H1 (cell line): ENCODE measurements around the gene YAF2. TPM values are rescaled to one million over a fixed set of nuclear protein-coding genes. Genes with fewer than 3 reads are reported as not detected.

Experiments
- CTCF ChIA-PET: fragments of 300-600 bp; sonication (Branson Sonifier 250); formaldehyde crosslinking; loops from one replicate; lab custom pipeline; 2021; ENCODE audit not compliant: partially characterized antibody; lab: Charles Lee
- POLR2A ChIA-PET: fragments of 300-600 bp; sonication (Branson Sonifier 250); formaldehyde crosslinking; loops from one replicate; lab custom pipeline; 2021; ENCODE audit warnings: inconsistent platforms; ENCODE audit not compliant: partially characterized antibody; lab: Charles Lee
- DNase-seq, 2 experiments: peaks; one replicate each; pipeline versions ENCODE4 v3.0.0 to v3.0.0-alpha.2; 2010 to 2022; ENCODE audit warnings: low spot score in 2 of 2, low read depth in 1 of 2, mixed read lengths in 1 of 2
- FAIRE-seq: peaks from 2 replicates; lab custom pipeline; 2011; peaks lifted over from hg19 to GRCh38; lab: Jason Lieb, UNC
- H2AFZ ChIP-seq: 2 replicates; pipeline ENCODE4 v1.8.1; 2012; ENCODE audit warnings: low read length, inconsistent platforms
- H2AK5ac ChIP-seq: 2 replicates; pipeline ENCODE4 v1.6.1; 2013; ENCODE audit warnings: low read depth, low read length
- H2BK120ac ChIP-seq: replicated peaks from 2 replicates; pipeline ENCODE3; 2013; ENCODE audit warnings: low read depth, low read length, inconsistent platforms
- H2BK12ac ChIP-seq: 2 replicates; pipeline ENCODE4 v1.6.1; 2013; ENCODE audit warnings: low read depth, low read length
- H2BK15ac ChIP-seq: 2 replicates; pipeline ENCODE4 v1.6.1; 2013; ENCODE audit warnings: low read length
- H2BK20ac ChIP-seq: 2 replicates; pipeline ENCODE4 v1.6.1; 2013; ENCODE audit warnings: low read length
- H2BK5ac ChIP-seq: 2 replicates; pipeline ENCODE4 v1.6.1; 2013; ENCODE audit warnings: low read depth, low read length
- H3K14ac ChIP-seq: 2 replicates; pipeline ENCODE4 v1.6.1; 2013; ENCODE audit warnings: inconsistent platforms; ENCODE audit not compliant: insufficient read length
- H3K18ac ChIP-seq: 2 replicates; pipeline ENCODE4 v1.6.1; 2013; ENCODE audit warnings: low read length; ENCODE audit errors: extremely low read depth
- H3K23ac ChIP-seq: 2 replicates; pipeline ENCODE4 v1.6.1; 2013; ENCODE audit warnings: inconsistent platforms; ENCODE audit not compliant: insufficient read length
- H3K23me2 ChIP-seq: 2 replicates; pipeline ENCODE4 v1.6.1; 2013; ENCODE audit warnings: low read depth, low read length
- H3K27ac ChIP-seq: 2 replicates; pipeline ENCODE4 v1.6.1; 2011; ENCODE audit warnings: low read depth, low read length, inconsistent platforms
- H3K27me3 ChIP-seq, 4 experiments: replicated peaks in 1 of 4; 1 replicate in 1 of 4; 2 replicates in 3 of 4; pipeline versions ENCODE4 v1.6.1 to v1.8.1; 2011 to 2013; ENCODE audit warnings: low read length in 3 of 4, mild to moderate bottlenecking in 3 of 4, inconsistent platforms in 2 of 4, mixed read lengths in 2 of 4, moderate library complexity in 1 of 4; ENCODE audit not compliant: control insufficient read depth in 3 of 4, insufficient read depth in 3 of 4; ENCODE audit errors: extremely low read depth in 1 of 4
- H3K36me3 ChIP-seq, 4 experiments: 2 replicates each; pipeline versions ENCODE4 v1.6.1 to v1.8.1; 2011 to 2013; ENCODE audit warnings: mild to moderate bottlenecking in 4 of 4, low read length in 3 of 4, moderate library complexity in 2 of 4, control low read depth in 1 of 4, inconsistent platforms in 1 of 4; ENCODE audit not compliant: insufficient read depth in 4 of 4, control insufficient read depth in 2 of 4
- H3K4ac ChIP-seq: replicated peaks from 2 replicates; pipeline ENCODE3; 2013; ENCODE audit warnings: low read length, low read depth, mixed read lengths, inconsistent platforms; ENCODE audit not compliant: insufficient read length
- H3K4me1 ChIP-seq, 4 experiments: replicated peaks in 1 of 4; 1 replicate in 1 of 4; 2 replicates in 3 of 4; pipeline versions ENCODE4 v1.6.1 to v1.8.1; 2011 to 2013; ENCODE audit warnings: low read length in 3 of 4, inconsistent platforms in 2 of 4, mixed read lengths in 1 of 4; ENCODE audit not compliant: insufficient read depth in 4 of 4, control insufficient read depth in 3 of 4
- H3K4me2 ChIP-seq, 2 experiments: 2 replicates each; pipeline versions ENCODE4 v1.6.1 to v1.8.1; 2011 to 2013; ENCODE audit warnings: low read depth in 2 of 2, low read length in 2 of 2, control low read depth in 1 of 2, inconsistent platforms in 1 of 2, mild to moderate bottlenecking in 1 of 2; ENCODE audit not compliant: insufficient read depth in 1 of 2
- H3K4me3 ChIP-seq, 4 experiments: fragments of 200-600, 300-600 bp in 1 of 4; sonication (generic), shearing (Covaris generic), sonication (Bioruptor Twin) in 1 of 4; 2 replicates each; pipeline versions ENCODE4 v1.5.1 to v1.8.1; 2011 to 2016; ENCODE audit warnings: low read length in 4 of 4, low read depth in 3 of 4, control low read depth in 2 of 4, inconsistent platforms in 2 of 4, mild to moderate bottlenecking in 2 of 4, mixed read lengths in 1 of 4, moderate library complexity in 1 of 4; ENCODE audit not compliant: insufficient read depth in 2 of 4; ENCODE audit errors: extremely low read depth in 1 of 4
- H3K56ac ChIP-seq: replicated peaks from 2 replicates; pipeline ENCODE3; 2013; ENCODE audit warnings: low read depth, mild to moderate bottlenecking, mixed read lengths, low read length, inconsistent platforms; ENCODE audit not compliant: insufficient read length
- H3K79me1 ChIP-seq: 2 replicates; pipeline ENCODE4 v1.6.1; 2013; ENCODE audit warnings: low read depth, low read length, control low read depth
- H3K79me2 ChIP-seq, 2 experiments: 2 replicates each; pipeline versions ENCODE4 v1.6.1 to v1.8.1; 2012 to 2013; ENCODE audit warnings: low read length in 2 of 2, mild to moderate bottlenecking in 2 of 2, inconsistent platforms in 1 of 2; ENCODE audit not compliant: insufficient read depth in 2 of 2, control insufficient read depth in 1 of 2
- H3K9ac ChIP-seq, 4 experiments: replicated peaks in 1 of 4; 1 replicate in 1 of 4; 2 replicates in 3 of 4; pipeline versions ENCODE4 v1.6.1 to v1.8.1; 2011 to 2013; ENCODE audit warnings: low read depth in 3 of 4, low read length in 3 of 4, control low read depth in 2 of 4, mild to moderate bottlenecking in 2 of 4, moderate library complexity in 2 of 4, inconsistent platforms in 1 of 4; ENCODE audit errors: extremely low read depth in 1 of 4
- H3K9me3 ChIP-seq, 2 experiments: 2 replicates each; pipeline versions ENCODE4 v1.6.1 to v1.8.1; 2012 to 2013; ENCODE audit warnings: mild to moderate bottlenecking in 2 of 2, moderate library complexity in 2 of 2, control low read depth in 1 of 2, inconsistent platforms in 1 of 2, low read depth in 1 of 2, low read length in 1 of 2, mixed read lengths in 1 of 2; ENCODE audit not compliant: insufficient read depth in 2 of 2
- H4K20me1 ChIP-seq, 2 experiments: replicated peaks in 1 of 2; 2 replicates each; pipeline versions ENCODE3 to v1.8.1; 2011 to 2013; ENCODE audit warnings: inconsistent platforms in 2 of 2, low read length in 2 of 2, mild to moderate bottlenecking in 1 of 2; ENCODE audit not compliant: insufficient read depth in 2 of 2, control insufficient read depth in 1 of 2
- H4K5ac ChIP-seq: 2 replicates; pipeline ENCODE4 v1.6.1; 2013; ENCODE audit warnings: low read length, low read depth, mixed read lengths, inconsistent platforms; ENCODE audit not compliant: insufficient read length
- H4K8ac ChIP-seq: 2 replicates; pipeline ENCODE4 v1.8.0; 2013; ENCODE audit warnings: mild to moderate bottlenecking, moderate library complexity, low read length, inconsistent platforms; ENCODE audit not compliant: insufficient read depth; ENCODE audit errors: extremely low read depth
- H4K91ac ChIP-seq: replicated peaks from 2 replicates; pipeline ENCODE3; 2013; ENCODE audit warnings: low read length, mixed read lengths, inconsistent platforms; ENCODE audit not compliant: insufficient read length
- ASH2L ChIP-seq: fragments of 200-600, 300-600 bp; sonication (generic); IDR thresholded peaks from one replicate; pipeline ENCODE4 v1.7.1; 2017; ENCODE audit warnings: low read length
- CEBPB ChIP-seq: IDR thresholded peaks from 2 replicates; pipeline ENCODE4 v1.6.1; 2012; ENCODE audit warnings: low read depth, low read length
- CHD2 ChIP-seq: IDR thresholded peaks from 2 replicates; pipeline ENCODE4 v1.6.1; 2012; ENCODE audit warnings: low read length, improper control_type of control experiment
- CTBP2 ChIP-seq: IDR thresholded peaks from 2 replicates; pipeline ENCODE4 v1.7.0; 2011; ENCODE audit warnings: borderline replicate concordance, mild to moderate bottlenecking, moderate library complexity, mixed read lengths, low read length; ENCODE audit not compliant: insufficient read depth, insufficient read length
- FOSL1 ChIP-seq: IDR thresholded peaks from 2 replicates; pipeline ENCODE4 v1.6.1; 2011; ENCODE audit warnings: mild to moderate bottlenecking, low read depth, low read length, moderate library complexity; ENCODE audit not compliant: insufficient read depth
- GABPA ChIP-seq: IDR thresholded peaks from 2 replicates; pipeline ENCODE4 v1.6.1; 2011; ENCODE audit warnings: mild to moderate bottlenecking, low read length, moderate library complexity, borderline replicate concordance; ENCODE audit not compliant: insufficient read depth
- JUN ChIP-seq: IDR thresholded peaks from 2 replicates; pipeline ENCODE4 v1.6.1; 2011; ENCODE audit warnings: low read depth, mild to moderate bottlenecking, improper control_type of control experiment, low read length
- KDM1A ChIP-seq: fragments of 200-600, 300-600 bp; sonication (generic); IDR thresholded peaks from 2 replicates; pipeline ENCODE4 v1.7.1; 2016; ENCODE audit warnings: mild to moderate bottlenecking, low read length, borderline replicate concordance
- KDM5A ChIP-seq: fragments of 200-600 bp; IDR thresholded peaks from 2 replicates; pipeline ENCODE4 v1.7.1; 2012; ENCODE audit warnings: mild to moderate bottlenecking, low read length, inconsistent platforms, mixed read lengths
- POLR2A ChIP-seq, 2 experiments: IDR thresholded peaks; 1 replicate in 1 of 2; 2 replicates in 1 of 2; pipeline ENCODE4 v1.6.1; 2011; ENCODE audit warnings: low read depth in 2 of 2, low read length in 2 of 2, mild to moderate bottlenecking in 2 of 2; ENCODE audit errors: control extremely low read depth in 1 of 2
- RAD21 ChIP-seq, 2 experiments: IDR thresholded peaks in 1 of 2; conservative IDR thresholded peaks in 1 of 2; 2 replicates each; pipeline ENCODE4 v1.6.1; 2011; ENCODE audit warnings: low read depth in 2 of 2, low read length in 2 of 2, improper control_type of control experiment in 1 of 2, inconsistent platforms in 1 of 2, mild to moderate bottlenecking in 1 of 2, moderate library complexity in 1 of 2
- RFX5 ChIP-seq: IDR thresholded peaks from 2 replicates; pipeline ENCODE4 v1.6.1; 2011; ENCODE audit warnings: low read depth, low read length, improper control_type of control experiment, borderline replicate concordance
- SIN3A ChIP-seq, 2 experiments: IDR thresholded peaks in 1 of 2; conservative IDR thresholded peaks in 1 of 2; 2 replicates each; pipeline ENCODE4 v1.6.1; 2011 to 2012; ENCODE audit warnings: low read length in 2 of 2, improper control_type of control experiment in 1 of 2, low read depth in 1 of 2, mild to moderate bottlenecking in 1 of 2
- SIRT6 ChIP-seq: IDR thresholded peaks from one replicate; pipeline ENCODE4 v1.7.1; 2012; ENCODE audit warnings: low read length, inconsistent platforms
- WGBS, 2 experiments: shearing (Covaris generic) in 1 of 2; methylation state at CpG; one replicate each; pipeline versions ENCODE4 v1.1.6 to v1.1.7; 2013 to 2015; ENCODE audit warnings: low lambda C conversion rate in 2 of 2, mixed read lengths in 2 of 2, inconsistent platforms in 1 of 2, low coverage in 1 of 2, missing lambda C conversion rate in 1 of 2; ENCODE audit not compliant: insufficient replicate concordance in 2 of 2, insufficient coverage in 1 of 2, insufficient read length in 1 of 2; ENCODE audit errors: extremely low coverage in 1 of 2, missing lambda C conversion rate in 1 of 2; 5-methylcytosine and 5-hydroxymethylcytosine counted together
- polyA plus RNA-seq, 7 experiments: library from polyadenylated mRNA; depleted of rRNA in 3 of 7; stranded (reverse) in 5 of 7; unstranded in 2 of 7; fragments of >200 nt in 5 of 7; fragments of 200-250 nt in 2 of 7; gene quantifications; 1 replicate in 5 of 7; 2 replicates in 1 of 7; 4 replicates in 1 of 7; pipeline versions ENCODE4 v1.2.1 to v1.2.3, GENCODE V29; 2011 to 2013; ENCODE audit warnings: missing spikeins in 2 of 7, mixed read lengths in 2 of 7
- total RNA-seq: library from RNA; stranded (reverse); fragmentation: NEBNext Ultra II Directional; extraction: Animal tissue kit (Norgen Biotek cat#: 25700); gene quantifications from 2 replicates; pipeline ENCODE4 v1.2.1, GENCODE V29; 2021

Gene YAF2
- total and polyA plus RNA-seq, 2 of the 8 experiments (the other 6 are each of a cell fraction or from before 2014, with no cell fraction given): 0.50 to 2.2 TPM

DNA sequence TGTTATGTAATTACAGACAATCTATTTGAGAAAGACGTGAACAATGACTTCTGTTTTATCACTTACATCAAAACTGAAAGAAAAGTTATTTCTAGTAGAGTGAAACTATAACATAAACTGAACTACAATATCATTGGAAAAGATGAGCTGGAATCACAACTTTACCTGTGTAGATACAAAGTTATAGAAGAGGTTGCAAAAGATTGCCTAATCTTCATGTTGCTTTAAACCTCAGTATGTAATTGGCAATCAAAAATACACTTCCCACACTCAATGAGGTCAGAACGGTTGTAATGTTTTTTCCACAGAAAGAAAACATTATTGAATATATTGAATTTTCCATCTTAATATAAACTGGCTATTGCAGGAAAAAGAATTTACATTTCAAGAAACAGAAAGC, 55.7 kb downstream of the YAF2 start:
- no peaks in the 10 kb centered on the region for H3K79me2 ChIP-seq
- H3K4me2 ChIP-seq: no peak overlapping the region
- no peaks in the 10 kb centered on the region for H4K20me1 ChIP-seq
- H3K79me1 ChIP-seq: no peaks in the 10 kb centered on the region
- H3K18ac ChIP-seq: no peak overlapping the region
- H2AFZ ChIP-seq: no peak overlapping the region
- no peak overlapping the region for H4K91ac ChIP-seq
- no peaks in the 10 kb centered on the region for H3K36me3 ChIP-seq
- no peak overlapping the region for H2BK12ac ChIP-seq
- H3K9me3 ChIP-seq: no peaks in the 10 kb centered on the region
- H3K27me3 ChIP-seq: no peaks in the 10 kb centered on the region
- no peak overlapping the region for H2AK5ac ChIP-seq
- no peak overlapping the region for H4K8ac ChIP-seq
- H3K4ac ChIP-seq: no peak overlapping the region
- H3K14ac ChIP-seq: no peak overlapping the region
- no peak overlapping the region for H2BK15ac ChIP-seq
- H2BK120ac ChIP-seq: no peak overlapping the region
- H3K9ac ChIP-seq: no peak overlapping the region
- H4K5ac ChIP-seq: no peak overlapping the region
- FAIRE-seq: no peak
- H2BK20ac ChIP-seq: no peak overlapping the region
- 0 out of 7 replicates have a peak, but pooled peaks cover 0 to 3% (median 0%) of the 10 kb centered on the region in 4 experiments for H3K4me1 ChIP-seq
- CTCF ChIA-PET: no interaction called here
- WGBS, 2 experiments: 96% methylated on average over 2 of the region's 2 CpGs; no CpG with 5 or more reads in 1 of the 2 experiments
- H3K56ac ChIP-seq: no peak overlapping the region
- no peak overlapping the region for H3K23ac ChIP-seq
- H3K27ac ChIP-seq: no peak overlapping the region
- no peak overlapping the region for H2BK5ac ChIP-seq
- H3K23me2 ChIP-seq: no peaks in the 10 kb centered on the region; the same call in 1 of the 2 replicates
- H3K4me3 ChIP-seq: no peak overlapping the region
- DNase-seq: no peak
- POLR2A ChIA-PET: no interaction called here
- TF ChIP-seq CHD2 (no peak), POLR2A (IDR thresholded peaks at IDR 0.05; ENCODE audit: control extremely low read depth in 1 of 2, low read depth in 2 of 2, low read length in 2 of 2) (no peak), CTBP2 (no peak), CEBPB (no peak), ASH2L (no peak), KDM1A (no peak), FOSL1 (no peak), KDM5A (no peak), SIN3A (conservative IDR thresholded peaks at IDR 0.05 in 1 of 2, IDR thresholded peaks at IDR 0.05 in 1 of 2; ENCODE audit: low read depth in 1 of 2, low read length in 2 of 2) (no peak), JUN (no peak), RFX5 (no peak), SIRT6 (no peak), RAD21 (IDR thresholded peaks at IDR 0.05 in 1 of 2, conservative IDR thresholded peaks at IDR 0.05 in 1 of 2; ENCODE audit: low read depth in 2 of 2, low read length in 2 of 2) (no peak), GABPA (no peak)
